Panc1 (cell line): ENCODE results near the gene CORIN.

Experiments used
- POLR2AphosphoS5 ChIP-seq: IDR thresholded peaks from 2 replicates; pipeline ENCODE4 v1.6.1; 2012; ENCODE audit warnings: mild to moderate bottlenecking, low read depth, low read length, moderate library complexity
- SIN3A ChIP-seq: IDR thresholded peaks from 2 replicates; pipeline ENCODE4 v1.6.1; 2012; ENCODE audit warnings: low read depth, mild to moderate bottlenecking, low read length, moderate library complexity, borderline replicate concordance; ENCODE audit not compliant: insufficient read depth
- TCF7L2 ChIP-seq: IDR thresholded peaks from 2 replicates; pipeline ENCODE4 v1.6.1; 2011; ENCODE audit warnings: mild to moderate bottlenecking, low read depth, low read length, inconsistent platforms
- TF ChIP-seq, protein P1 (sequence below): fragments of 450-650 bp; IDR thresholded peaks from 2 replicates; pipeline ENCODE4 v1.5.1; 2017; ENCODE audit warnings: mild to moderate bottlenecking
- TF ChIP-seq, protein P2 (sequence below), 2 experiments: IDR thresholded peaks; 2 replicates each; pipeline ENCODE4 v1.6.1; 2011 to 2012; ENCODE audit warnings: low read depth in 2 of 2, control low read depth in 1 of 2, low read length in 1 of 2, mild to moderate bottlenecking in 1 of 2, moderate library complexity in 1 of 2; ENCODE audit not compliant: insufficient read depth in 1 of 2

DNA sequence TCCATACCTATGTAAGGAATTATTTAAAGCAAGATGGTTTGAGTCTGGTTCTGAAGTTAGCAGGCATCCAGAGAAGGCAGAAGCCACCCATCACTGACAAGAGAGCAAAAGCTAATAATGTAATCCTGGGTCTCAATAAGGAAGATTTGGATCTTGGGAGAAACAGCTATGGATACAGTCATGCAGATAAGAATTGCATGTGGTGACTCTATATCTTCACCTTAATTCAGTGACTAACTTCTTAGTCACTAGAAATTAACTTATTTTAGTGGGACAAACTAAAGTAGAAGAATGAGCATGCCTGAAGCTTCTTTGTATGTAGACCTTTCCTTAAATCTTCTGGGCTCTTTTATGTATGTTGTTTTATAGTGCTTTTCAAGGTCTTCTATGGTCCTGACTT, 286.2 kb downstream of the CORIN start:
- TF ChIP-seq, protein P1, sequence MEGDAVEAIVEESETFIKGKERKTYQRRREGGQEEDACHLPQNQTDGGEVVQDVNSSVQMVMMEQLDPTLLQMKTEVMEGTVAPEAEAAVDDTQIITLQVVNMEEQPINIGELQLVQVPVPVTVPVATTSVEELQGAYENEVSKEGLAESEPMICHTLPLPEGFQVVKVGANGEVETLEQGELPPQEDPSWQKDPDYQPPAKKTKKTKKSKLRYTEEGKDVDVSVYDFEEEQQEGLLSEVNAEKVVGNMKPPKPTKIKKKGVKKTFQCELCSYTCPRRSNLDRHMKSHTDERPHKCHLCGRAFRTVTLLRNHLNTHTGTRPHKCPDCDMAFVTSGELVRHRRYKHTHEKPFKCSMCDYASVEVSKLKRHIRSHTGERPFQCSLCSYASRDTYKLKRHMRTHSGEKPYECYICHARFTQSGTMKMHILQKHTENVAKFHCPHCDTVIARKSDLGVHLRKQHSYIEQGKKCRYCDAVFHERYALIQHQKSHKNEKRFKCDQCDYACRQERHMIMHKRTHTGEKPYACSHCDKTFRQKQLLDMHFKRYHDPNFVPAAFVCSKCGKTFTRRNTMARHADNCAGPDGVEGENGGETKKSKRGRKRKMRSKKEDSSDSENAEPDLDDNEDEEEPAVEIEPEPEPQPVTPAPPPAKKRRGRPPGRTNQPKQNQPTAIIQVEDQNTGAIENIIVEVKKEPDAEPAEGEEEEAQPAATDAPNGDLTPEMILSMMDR, result no peak
- TF ChIP-seq SIN3A, result no peak
- TF ChIP-seq POLR2AphosphoS5, result no peak
- no peak for TF ChIP-seq TCF7L2
- TF ChIP-seq, protein P2, sequence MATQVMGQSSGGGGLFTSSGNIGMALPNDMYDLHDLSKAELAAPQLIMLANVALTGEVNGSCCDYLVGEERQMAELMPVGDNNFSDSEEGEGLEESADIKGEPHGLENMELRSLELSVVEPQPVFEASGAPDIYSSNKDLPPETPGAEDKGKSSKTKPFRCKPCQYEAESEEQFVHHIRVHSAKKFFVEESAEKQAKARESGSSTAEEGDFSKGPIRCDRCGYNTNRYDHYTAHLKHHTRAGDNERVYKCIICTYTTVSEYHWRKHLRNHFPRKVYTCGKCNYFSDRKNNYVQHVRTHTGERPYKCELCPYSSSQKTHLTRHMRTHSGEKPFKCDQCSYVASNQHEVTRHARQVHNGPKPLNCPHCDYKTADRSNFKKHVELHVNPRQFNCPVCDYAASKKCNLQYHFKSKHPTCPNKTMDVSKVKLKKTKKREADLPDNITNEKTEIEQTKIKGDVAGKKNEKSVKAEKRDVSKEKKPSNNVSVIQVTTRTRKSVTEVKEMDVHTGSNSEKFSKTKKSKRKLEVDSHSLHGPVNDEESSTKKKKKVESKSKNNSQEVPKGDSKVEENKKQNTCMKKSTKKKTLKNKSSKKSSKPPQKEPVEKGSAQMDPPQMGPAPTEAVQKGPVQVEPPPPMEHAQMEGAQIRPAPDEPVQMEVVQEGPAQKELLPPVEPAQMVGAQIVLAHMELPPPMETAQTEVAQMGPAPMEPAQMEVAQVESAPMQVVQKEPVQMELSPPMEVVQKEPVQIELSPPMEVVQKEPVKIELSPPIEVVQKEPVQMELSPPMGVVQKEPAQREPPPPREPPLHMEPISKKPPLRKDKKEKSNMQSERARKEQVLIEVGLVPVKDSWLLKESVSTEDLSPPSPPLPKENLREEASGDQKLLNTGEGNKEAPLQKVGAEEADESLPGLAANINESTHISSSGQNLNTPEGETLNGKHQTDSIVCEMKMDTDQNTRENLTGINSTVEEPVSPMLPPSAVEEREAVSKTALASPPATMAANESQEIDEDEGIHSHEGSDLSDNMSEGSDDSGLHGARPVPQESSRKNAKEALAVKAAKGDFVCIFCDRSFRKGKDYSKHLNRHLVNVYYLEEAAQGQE (IDR thresholded peaks at IDR 0.05; ENCODE audit: insufficient read depth in 1 of 2, low read depth in 2 of 2, low read length in 1 of 2), result no peak
